ENCODE data around the gene COL6A2. TPM values are rescaled to one million over a fixed set of nuclear protein-coding genes. Genes with fewer than 3 reads are reported as not detected.

The COL6A2 gene
- total RNA-seq, 1 donor from 2014 or later = 196 TPM

- no peak for DNase-seq
- no peak for ATAC-seq
- intact Hi-C loops (cut with micrococcal nuclease) = no loop called here
Measured at GRCh38 chr21:46178961-46179360, 81.0 kb downstream of the COL6A2 start.

Other genes starting within 250 kb of the COL6A2 start
- 188 TPM for gene COL6A1, start 116.3 kb upstream of the COL6A2 start, total RNA-seq
- gene FTCD, start 57.5 kb downstream of the COL6A2 start, total RNA-seq = 1.5 TPM
- 12.0 TPM for gene SPATC1L, start 86.3 kb downstream of the COL6A2 start, total RNA-seq
- 58.3 TPM for gene LSS, start 130.7 kb downstream of the COL6A2 start, total RNA-seq
- 62.9 TPM for gene MCM3AP, start 187.5 kb downstream of the COL6A2 start, total RNA-seq
- 18.3 TPM for gene YBEY, start 188.2 kb downstream of the COL6A2 start, total RNA-seq
- gene C21orf58, start 225.8 kb downstream of the COL6A2 start, total RNA-seq = 1.2 TPM
- 36.4 TPM for gene PCNT, start 226.0 kb downstream of the COL6A2 start, total RNA-seq

Measured in left ventricle myocardium superior (tissue), 1 donor.